GM12874 (cell line): ENCODE data around the gene MTRFR.

ENCODE experiments used
- CTCF ChIP-seq: IDR thresholded peaks from 2 replicates; pipeline ENCODE4 v1.5.1; 2011; ENCODE audit warnings: low read depth, mild to moderate bottlenecking, control low read depth, low read length, moderate library complexity; ENCODE audit not compliant: insufficient read depth

MTRFR gene

GRCh38 chr12:123254853-123255446, 21.7 kb downstream of the MTRFR start:
- no peak for TF ChIP-seq CTCF

- TF ChIP-seq CTCF = no peak
These were observed 25.4 kb downstream of the MTRFR start for GRCh38 chr12:123258593-123258992.

GRCh38 chr12:123260081-123260480, 26.8 kb downstream of the MTRFR start:
- TF ChIP-seq CTCF = no peak

- no peak for TF ChIP-seq CTCF
These were observed 28.0 kb downstream of the MTRFR start for GRCh38 chr12:123261196-123261595.

GRCh38 chr12:123263196-123263817, 30.1 kb downstream of the MTRFR start:
- no peak for TF ChIP-seq CTCF

GRCh38 chr12:123264642-123265041, 31.4 kb downstream of the MTRFR start:
- TF ChIP-seq CTCF = peak; percentile 30; the same call in 1 of the 2 replicates

- TF ChIP-seq CTCF = no peak
These were observed 32.8 kb downstream of the MTRFR start for GRCh38 chr12:123265851-123266678.
